Osteoblast (primary cell): ENCODE results near the gene DMD. TPM values are rescaled to one million over a fixed set of nuclear protein-coding genes. Genes with fewer than 3 reads are reported as not detected.
A peak's percentile ranks its signal among the peaks of the same experiment; 100 is the strongest.
"Not testable (repeated sequence)": the region's sequence is repeated elsewhere in the genome, so short reads cannot be mapped to it uniquely, and the experiment has no call there.

Experiments used
- DNase-seq: peaks from one replicate; pipeline ENCODE4 v3.0.0; 2011; ENCODE audit warnings: low spot score, mixed read lengths; ENCODE audit not compliant: insufficient read length; ENCODE audit errors: missing footprints
- H2AFZ ChIP-seq: 2 replicates; pipeline ENCODE4 v1.6.0; 2011; ENCODE audit warnings: mild to moderate bottlenecking, low read length
- H3K27ac ChIP-seq: 2 replicates; pipeline ENCODE4 v1.5.1; 2011; ENCODE audit warnings: mild to moderate bottlenecking, low read depth, low read length, moderate library complexity
- H3K27me3 ChIP-seq: 2 replicates; pipeline ENCODE4 v1.6.0; 2012; ENCODE audit warnings: mild to moderate bottlenecking, control low read depth, inconsistent platforms, low read length, moderate library complexity; ENCODE audit not compliant: insufficient read depth
- H3K36me3 ChIP-seq: 2 replicates; pipeline ENCODE4 v1.5.1; 2011; ENCODE audit warnings: mild to moderate bottlenecking, low read length, control low read depth, moderate library complexity; ENCODE audit not compliant: insufficient read depth
- H3K4me1 ChIP-seq: 2 replicates; pipeline ENCODE4 v1.5.1; 2011; ENCODE audit warnings: mild to moderate bottlenecking, low read length, control low read depth, moderate library complexity; ENCODE audit not compliant: insufficient read depth
- H3K4me2 ChIP-seq: 2 replicates; pipeline ENCODE4 v1.6.0; 2011; ENCODE audit warnings: mild to moderate bottlenecking, low read length; ENCODE audit not compliant: insufficient read depth
- H3K4me3 ChIP-seq: fragments of 200-600 bp; sonication (generic); 3 replicates; pipeline ENCODE4 v1.5.1; 2012; ENCODE audit warnings: mild to moderate bottlenecking, low read length, inconsistent platforms; ENCODE audit not compliant: insufficient read depth
- H3K79me2 ChIP-seq: 2 replicates; pipeline ENCODE4 v1.6.0; 2012; ENCODE audit warnings: mild to moderate bottlenecking, low read length, control low read depth, inconsistent platforms; ENCODE audit not compliant: insufficient read depth
- H3K9me3 ChIP-seq: 2 replicates; pipeline ENCODE4 v1.5.1; 2011; ENCODE audit warnings: low read depth, low read length, control low read depth
- H4K20me1 ChIP-seq: 2 replicates; pipeline ENCODE4 v1.6.0; 2012; ENCODE audit warnings: mild to moderate bottlenecking, low read length, control low read depth; ENCODE audit not compliant: insufficient read depth
- total RNA-seq: library from RNA; depleted of rRNA; stranded (reverse); fragments of >200 nt; gene quantifications from 2 replicates; pipeline ENCODE4 v1.2.3, GENCODE V29; 2012
- TF ChIP-seq, protein P1 (sequence below): IDR thresholded peaks from 2 replicates; pipeline ENCODE4 v1.5.1; 2011; ENCODE audit warnings: mild to moderate bottlenecking, low read depth, low read length, moderate library complexity; ENCODE audit errors: extremely low read depth

DMD gene
- total RNA-seq, 1 donor: 12.7 TPM

DNA sequence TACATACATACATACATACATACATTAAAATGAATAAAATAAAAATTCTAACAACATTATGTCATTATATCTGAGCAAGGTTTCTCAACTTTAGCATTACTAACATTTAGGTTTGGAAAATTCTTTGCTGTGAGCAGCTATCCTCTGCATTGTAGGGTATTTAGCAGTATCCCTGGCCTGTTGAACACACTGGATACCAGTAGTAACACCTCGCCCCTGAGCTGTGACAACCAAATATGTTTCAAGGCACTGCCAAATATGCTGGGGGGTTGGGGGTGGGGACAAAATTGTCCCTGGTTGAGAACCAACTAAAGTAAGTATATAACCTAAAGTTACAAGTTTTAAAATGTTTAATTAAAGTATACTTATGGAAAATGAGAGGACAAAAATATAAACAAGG lies 1278.6 kb downstream of the DMD start:
- Histone ChIP-seq H3K4me1 (no peaks in the 10 kb centered on the region), H3K4me3 (no peak overlapping the region), H3K9me3 (no peaks in the 10 kb centered on the region), H3K4me2 (no peak overlapping the region), H3K27me3 (no peaks in the 10 kb centered on the region), H3K36me3 (no peaks in the 10 kb centered on the region), H2AFZ (no peak overlapping the region), H3K79me2 (no peaks in the 10 kb centered on the region), H4K20me1 (no peaks in the 10 kb centered on the region), H3K27ac (no peak overlapping the region)
- DNase-seq: no peak
- TF ChIP-seq, protein P1, sequence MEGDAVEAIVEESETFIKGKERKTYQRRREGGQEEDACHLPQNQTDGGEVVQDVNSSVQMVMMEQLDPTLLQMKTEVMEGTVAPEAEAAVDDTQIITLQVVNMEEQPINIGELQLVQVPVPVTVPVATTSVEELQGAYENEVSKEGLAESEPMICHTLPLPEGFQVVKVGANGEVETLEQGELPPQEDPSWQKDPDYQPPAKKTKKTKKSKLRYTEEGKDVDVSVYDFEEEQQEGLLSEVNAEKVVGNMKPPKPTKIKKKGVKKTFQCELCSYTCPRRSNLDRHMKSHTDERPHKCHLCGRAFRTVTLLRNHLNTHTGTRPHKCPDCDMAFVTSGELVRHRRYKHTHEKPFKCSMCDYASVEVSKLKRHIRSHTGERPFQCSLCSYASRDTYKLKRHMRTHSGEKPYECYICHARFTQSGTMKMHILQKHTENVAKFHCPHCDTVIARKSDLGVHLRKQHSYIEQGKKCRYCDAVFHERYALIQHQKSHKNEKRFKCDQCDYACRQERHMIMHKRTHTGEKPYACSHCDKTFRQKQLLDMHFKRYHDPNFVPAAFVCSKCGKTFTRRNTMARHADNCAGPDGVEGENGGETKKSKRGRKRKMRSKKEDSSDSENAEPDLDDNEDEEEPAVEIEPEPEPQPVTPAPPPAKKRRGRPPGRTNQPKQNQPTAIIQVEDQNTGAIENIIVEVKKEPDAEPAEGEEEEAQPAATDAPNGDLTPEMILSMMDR: no peak

GRCh38 chrX:31932320-31932719 lies 1279.0 kb downstream of the DMD start:
- H3K36me3 ChIP-seq, H3K4me1 ChIP-seq, H3K79me2 ChIP-seq, H3K27ac ChIP-seq, H3K4me3 ChIP-seq, DNase-seq, H3K4me2 ChIP-seq, H2AFZ ChIP-seq, H3K9me3 ChIP-seq, H4K20me1 ChIP-seq, H3K27me3 ChIP-seq: not testable (repeated sequence)

DNA sequence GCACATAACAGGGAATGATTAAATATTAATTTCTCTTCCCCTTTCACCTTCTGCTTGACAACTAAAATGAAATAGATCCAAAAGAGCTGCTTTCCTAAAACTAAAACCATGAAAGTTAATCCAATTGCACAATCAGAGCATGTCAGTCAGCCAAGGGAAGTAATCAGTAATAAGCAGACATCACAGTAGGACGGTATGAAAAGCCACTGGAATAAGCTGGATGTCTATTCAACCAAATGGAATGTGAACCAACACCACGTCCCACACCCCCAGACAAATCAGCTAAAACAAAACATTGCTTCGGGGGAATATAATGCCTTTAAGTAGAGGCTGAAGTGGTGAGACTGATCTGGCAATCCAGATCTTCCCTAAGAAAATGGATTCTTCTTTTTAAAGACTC lies 1280.1 kb downstream of the DMD start:
- H3K27me3 ChIP-seq: no peaks in the 10 kb centered on the region
- H3K36me3 ChIP-seq: no peaks in the 10 kb centered on the region
- no peaks in the 10 kb centered on the region for H3K4me1 ChIP-seq
- no peak overlapping the region for H2AFZ ChIP-seq
- no peaks in the 10 kb centered on the region for H3K79me2 ChIP-seq
- no peak overlapping the region for H3K27ac ChIP-seq
- no peak overlapping the region for H3K4me3 ChIP-seq
- TF ChIP-seq, protein P1: no peak
- H3K4me2 ChIP-seq: no peak overlapping the region
- DNase-seq: peak; percentile 31
- H4K20me1 ChIP-seq: no peaks in the 10 kb centered on the region
- H3K9me3 ChIP-seq: no peaks in the 10 kb centered on the region

DNA sequence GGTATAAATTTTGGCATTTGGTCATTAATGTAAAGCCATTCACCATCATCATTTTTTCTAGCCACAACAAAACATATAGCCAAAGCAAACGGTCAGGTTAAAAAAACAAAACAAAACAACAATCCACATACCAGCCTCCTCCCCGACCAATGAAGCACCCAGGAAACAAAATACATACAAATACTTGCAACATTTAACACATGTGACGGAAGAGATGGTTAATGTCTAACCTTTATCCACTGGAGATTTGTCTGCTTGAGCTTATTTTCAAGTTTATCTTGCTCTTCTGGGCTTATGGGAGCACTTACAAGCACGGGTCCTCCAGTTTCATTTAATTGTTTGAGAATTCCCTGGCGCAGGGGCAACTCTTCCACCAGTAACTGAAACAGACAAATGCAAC lies 1282.0 kb downstream of the DMD start:
- Histone ChIP-seq H3K36me3 (no peaks in the 10 kb centered on the region), H3K79me2 (no peaks in the 10 kb centered on the region), H3K4me2 (no peak overlapping the region), H4K20me1 (no peaks in the 10 kb centered on the region), H3K27me3 (no peaks in the 10 kb centered on the region), H3K9me3 (no peaks in the 10 kb centered on the region), H3K4me3 (no peak overlapping the region), H2AFZ (no peak overlapping the region), H3K4me1 (no peaks in the 10 kb centered on the region), H3K27ac (no peak overlapping the region)
- DNase-seq: no peak
- TF ChIP-seq, protein P1: no peak

GRCh38 chrX:31921236-31921635 lies 1290.1 kb downstream of the DMD start:
- Histone ChIP-seq H3K36me3 (no peaks in the 10 kb centered on the region), H3K27me3 (no peaks in the 10 kb centered on the region), H3K27ac (no peak overlapping the region), H3K9me3 (peaks cover 1% of the 10 kb centered on the region), H3K79me2 (no peaks in the 10 kb centered on the region), H3K4me2 (no peak overlapping the region), H3K4me3 (no peak overlapping the region), H3K4me1 (no peaks in the 10 kb centered on the region), H4K20me1 (no peaks in the 10 kb centered on the region), H2AFZ (no peak overlapping the region)
- TF ChIP-seq, protein P1: no peak
- peak; percentile 38 for DNase-seq
